ENCODE data around the gene RGS3. TPM values are rescaled to one million over a fixed set of nuclear protein-coding genes. Genes with fewer than 3 reads are reported as not detected.

The RGS3 gene
- total RNA-seq, 1 donor from 2014 or later: 42.7 TPM

Other genes starting within 250 kb of the RGS3 start
- 36.9 and 38.6 TPM in 2 replicates for gene FKBP15, start 242.4 kb upstream of the RGS3 start, total RNA-seq
- 8.8 and 10.0 TPM in 2 replicates for gene SLC31A1, start 242.2 kb upstream of the RGS3 start, total RNA-seq
- 32.9 and 36.2 TPM in 2 replicates for gene CDC26, start 188.2 kb upstream of the RGS3 start, total RNA-seq
- 36.8 and 37.2 TPM in 2 replicates for gene PRPF4, start 188.1 kb upstream of the RGS3 start, total RNA-seq
- 0.45 TPM in 1 of 2 replicates, not detected in the other for gene RNF183, start 160.4 kb upstream of the RGS3 start, total RNA-seq
- 0.93 and 1.5 TPM in 2 replicates for gene WDR31, start 123.5 kb upstream of the RGS3 start, total RNA-seq
- gene BSPRY, start 114.2 kb upstream of the RGS3 start, total RNA-seq: 7.4 and 7.6 TPM in 2 replicates
- 17.4 and 19.0 TPM in 2 replicates for gene HDHD3, start 86.7 kb upstream of the RGS3 start, total RNA-seq
- gene ALAD, start 62.4 kb upstream of the RGS3 start, total RNA-seq: 36.6 and 36.8 TPM in 2 replicates
- 85.0 and 86.4 TPM in 2 replicates for gene POLE3, start 53.1 kb upstream of the RGS3 start, total RNA-seq
- gene C9orf43, start 53.0 kb upstream of the RGS3 start, total RNA-seq: 0.45 and 0.73 TPM in 2 replicates